WERI-Rb-1 (cell line): Measurements from ENCODE around the gene HOXD13.

ENCODE experiments used
- DNase-seq: peaks from one replicate; pipeline ENCODE4 v3.0.0-alpha.2; 2020
- H3K27ac ChIP-seq: fragments of 250-450 bp; sonication (Bioruptor Pico); 2 replicates; pipeline ENCODE4 v1.5.1; 2020; ENCODE audit warnings: mild to moderate bottlenecking, moderate library complexity
- H3K27me3 ChIP-seq: fragments of 250-450 bp; sonication (Bioruptor Pico); 2 replicates; pipeline ENCODE4 v1.5.1; 2021; ENCODE audit warnings: mild to moderate bottlenecking, low read depth, moderate library complexity; ENCODE audit not compliant: insufficient read depth, severe bottlenecking
- H3K36me3 ChIP-seq: fragments of 250-450 bp; sonication (Bioruptor Pico); 2 replicates; pipeline ENCODE4 v1.5.1; 2020; ENCODE audit warnings: mild to moderate bottlenecking, moderate library complexity
- H3K4me3 ChIP-seq: 2 replicates; pipeline ENCODE4 v1.5.1; 2011; ENCODE audit warnings: low read depth, mild to moderate bottlenecking, control low read depth, low read length
- H3K9me3 ChIP-seq: fragments of 250-450 bp; sonication (Bioruptor Pico); 2 replicates; pipeline ENCODE4 v1.5.1; 2021; ENCODE audit warnings: mild to moderate bottlenecking, moderate library complexity; ENCODE audit not compliant: severe bottlenecking
- CTCF ChIP-seq: IDR thresholded peaks from 2 replicates; pipeline ENCODE4 v1.5.1; 2011; ENCODE audit warnings: low read depth, mild to moderate bottlenecking, control low read depth, inconsistent platforms, low read length

Gene HOXD13

GRCh38 chr2:176082824-176083751, 9.4 kb upstream of the HOXD13 start:
- Histone ChIP-seq H3K27ac (no peak overlapping the region), H3K36me3 (no peaks in the 10 kb centered on the region), H3K4me3 (peak overlapping the region; percentile 12), H3K9me3 (peaks cover 29% of the 10 kb centered on the region), H3K27me3 (peaks cover 94% of the 10 kb centered on the region)
- no peak for TF ChIP-seq CTCF
- no peak for DNase-seq

- DNase-seq, result no peak
- Histone ChIP-seq H3K36me3 (no peaks in the 10 kb centered on the region), H3K27ac (no peak within 1 kb of the TSS), H3K9me3 (peaks cover 29% of the 10 kb centered on the region), H3K4me3 (peak within 1 kb of the TSS; percentile 12), H3K27me3 (peaks cover 96% of the 10 kb centered on the region)
- TF ChIP-seq CTCF, result no peak
These were observed 8.7 kb upstream of the HOXD13 start, which contains the start of gene EVX2 for GRCh38 chr2:176083796-176084261. Gene EVX2 (minus strand): TSS chr2:176083962. CDS start chr2:176083776, 186 bp downstream.

GRCh38 chr2:176084611-176085119, 7.9 kb upstream of the HOXD13 start:
- no peak for TF ChIP-seq CTCF
- Histone ChIP-seq H3K4me3 (no peak overlapping the region), H3K9me3 (peaks cover 29% of the 10 kb centered on the region), H3K27me3 (peaks cover 96% of the 10 kb centered on the region), H3K27ac (no peak overlapping the region), H3K36me3 (no peaks in the 10 kb centered on the region)
- no peak for DNase-seq

DNA sequence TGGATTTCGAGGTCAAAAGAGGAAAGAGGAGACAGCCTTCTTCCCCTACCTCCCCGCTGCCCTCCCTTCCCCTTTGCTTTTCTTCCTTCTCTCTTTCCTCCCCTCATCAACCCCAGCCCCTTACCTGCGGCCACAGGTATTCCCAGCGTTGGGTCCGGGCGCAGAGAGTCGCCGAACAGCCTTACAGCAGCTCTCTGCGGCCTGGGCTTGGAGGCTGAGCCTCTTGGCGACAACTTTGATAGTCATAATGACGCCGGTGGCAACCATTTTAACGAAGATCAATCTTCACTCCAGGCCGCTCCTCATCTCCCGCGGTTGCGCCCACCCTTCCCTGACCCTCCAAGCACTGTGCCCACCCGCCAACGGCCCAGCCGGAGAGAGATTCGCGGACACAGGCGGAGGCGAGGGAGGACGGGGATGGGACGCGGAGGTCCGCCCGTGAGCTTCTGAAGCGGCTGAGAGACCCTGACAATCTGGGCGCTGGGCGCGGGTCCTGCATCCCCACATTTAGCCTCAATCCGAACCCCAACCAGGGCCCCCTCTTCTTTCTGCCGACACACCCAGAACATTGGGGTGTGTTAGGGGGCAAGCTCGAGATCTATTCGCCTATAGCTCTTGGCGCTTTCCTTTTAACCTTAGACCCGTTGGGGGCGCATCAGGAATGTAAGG, 7.3 kb upstream of the HOXD13 start:
- no peak for TF ChIP-seq CTCF
- DNase-seq, result no peak
- Histone ChIP-seq H3K27me3 (peaks cover 99% of the 10 kb centered on the region), H3K27ac (no peak overlapping the region), H3K36me3 (no peaks in the 10 kb centered on the region), H3K4me3 (no peak overlapping the region), H3K9me3 (peaks cover 29% of the 10 kb centered on the region)

DNA sequence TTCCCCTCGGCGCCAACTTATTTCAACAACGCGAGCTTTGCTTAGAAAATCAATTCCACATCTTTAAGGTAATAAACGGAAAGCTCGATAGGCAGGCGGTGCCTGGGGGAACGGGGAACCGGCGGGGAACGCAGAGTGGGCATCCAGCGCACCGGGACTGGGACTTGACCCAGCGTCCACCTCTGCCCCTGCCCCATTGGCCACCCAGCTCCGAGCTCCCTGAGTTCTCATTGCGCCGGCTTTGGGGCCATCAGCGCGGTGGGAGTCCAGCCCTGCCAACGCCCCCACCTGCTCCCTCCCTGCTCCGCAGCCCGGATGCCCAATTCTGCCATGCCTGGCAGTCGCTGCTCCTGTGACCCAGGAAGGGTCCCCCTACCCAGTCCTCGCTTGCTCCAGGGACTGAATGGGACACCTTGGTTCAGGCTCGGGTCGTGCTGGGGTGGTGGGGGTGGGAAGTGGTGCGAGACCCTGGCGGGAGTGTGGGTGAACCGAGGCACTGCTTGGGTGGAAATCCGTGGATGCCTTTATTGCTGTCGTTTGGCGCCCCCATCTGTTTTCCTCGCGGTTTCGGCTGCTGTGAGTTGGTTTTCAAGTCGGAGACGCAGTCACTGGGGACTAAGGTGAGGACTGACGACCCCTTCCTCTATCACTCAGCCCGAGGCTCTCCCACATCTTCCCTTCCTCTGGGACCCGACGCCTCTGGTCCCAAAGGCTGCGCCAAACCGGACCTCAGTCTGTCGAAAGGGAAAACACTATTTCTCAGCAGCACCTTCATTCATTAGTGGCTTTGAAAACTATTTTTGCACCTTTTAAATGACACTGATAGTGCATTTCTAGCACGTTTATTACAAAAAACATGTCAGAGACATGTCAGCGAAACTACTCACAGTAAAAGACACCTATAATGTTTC, 6.4 kb upstream of the HOXD13 start:
- Histone ChIP-seq H3K36me3 (no peaks in the 10 kb centered on the region), H3K9me3 (peaks cover 22% of the 10 kb centered on the region), H3K27ac (no peak overlapping the region), H3K4me3 (no peak overlapping the region), H3K27me3 (peaks cover 100% of the 10 kb centered on the region)
- DNase-seq, result peak; percentile 67
- TF ChIP-seq CTCF, result peak; percentile 79
